ENCODE results near the gene CUL3. TPM values are rescaled to one million over a fixed set of nuclear protein-coding genes. Genes with fewer than 3 reads are reported as not detected.
"Not testable (repeated sequence)": the region's sequence is repeated elsewhere in the genome, so short reads cannot be mapped to it uniquely, and the experiment has no call there.

Gene CUL3
- 82.3 and 93.3 TPM in 2 replicates for total RNA-seq

GRCh38 chr2:224585211-224586088 is at the start of gene CUL3:
CUL3 (minus strand) TSS chr2:224585363; CDS start chr2:224585009, 354 bp downstream.
- intact Hi-C loops (cut with micrococcal nuclease), result loop anchor here (1.0 to 5.0 kb wide), 16 partner anchors 15 to 1929 kb away; partner anchors contain the start of genes ACSL3, AP1S3, FAM124B and FARSB

- intact Hi-C loops (cut with micrococcal nuclease), result no loop called here
These were observed 45.7 kb upstream of the CUL3 start for GRCh38 chr2:224630659-224631550.

- intact Hi-C loops (cut with micrococcal nuclease), result no loop called here
These were observed 43.3 kb upstream of the CUL3 start for GRCh38 chr2:224628416-224628815.

- intact Hi-C loops (cut with micrococcal nuclease), result no loop called here
These were observed 41.6 kb upstream of the CUL3 start for GRCh38 chr2:224626735-224627134.

GRCh38 chr2:224613543-224614286 is 28.6 kb upstream of the CUL3 start:
- intact Hi-C loops (cut with micrococcal nuclease), result no loop called here

GRCh38 chr2:224612578-224612977 is 27.4 kb upstream of the CUL3 start:
- intact Hi-C loops (cut with micrococcal nuclease), result no loop called here

GRCh38 chr2:224611938-224612337 is 26.8 kb upstream of the CUL3 start:
- intact Hi-C loops (cut with micrococcal nuclease), result no loop called here

- intact Hi-C loops (cut with micrococcal nuclease), result no loop called here
These were observed 22.9 kb upstream of the CUL3 start for GRCh38 chr2:224608104-224608503.

- intact Hi-C loops (cut with micrococcal nuclease), result not testable (repeated sequence)
These were observed 18.8 kb upstream of the CUL3 start for GRCh38 chr2:224603746-224604500.

- intact Hi-C loops (cut with micrococcal nuclease), result not testable (repeated sequence)
These were observed 17.7 kb upstream of the CUL3 start for GRCh38 chr2:224602778-224603375.

- intact Hi-C loops (cut with micrococcal nuclease), result loop anchor here (2.0 kb wide), 1 partner anchor 15 kb away; no protein-coding TSS in a partner anchor
These were observed 16.8 kb upstream of the CUL3 start for GRCh38 chr2:224601923-224602322.

GRCh38 chr2:224598678-224599077 is 13.5 kb upstream of the CUL3 start:
- intact Hi-C loops (cut with micrococcal nuclease), result no loop called here

GRCh38 chr2:224596289-224596688 is 11.1 kb upstream of the CUL3 start:
- intact Hi-C loops (cut with micrococcal nuclease), result no loop called here

GRCh38 chr2:224595518-224595917 is 10.4 kb upstream of the CUL3 start:
- intact Hi-C loops (cut with micrococcal nuclease), result no loop called here

GRCh38 chr2:224594840-224595239 is 9.7 kb upstream of the CUL3 start:
- intact Hi-C loops (cut with micrococcal nuclease), result no loop called here

- intact Hi-C loops (cut with micrococcal nuclease), result no loop called here
These were observed 6.1 kb upstream of the CUL3 start for GRCh38 chr2:224591220-224591619.

GRCh38 chr2:224586127-224586695 is 1.0 kb upstream of the CUL3 start:
- intact Hi-C loops (cut with micrococcal nuclease), result loop anchor here (2.0 to 5.0 kb wide), 6 partner anchors 15 to 1724 kb away; partner anchors contain the start of genes ACSL3 and SERPINE2

GRCh38 chr2:224584785-224585210 is 365 bp downstream of the CUL3 start:
- intact Hi-C loops (cut with micrococcal nuclease), result loop anchor here (1.0 to 5.0 kb wide), 17 partner anchors 8 to 1928 kb away; partner anchors contain the start of genes ACSL3, AP1S3, FAM124B and FARSB

- intact Hi-C loops (cut with micrococcal nuclease), result loop anchor here (1.0 to 5.0 kb wide), 5 partner anchors 8 to 457 kb away; no protein-coding TSS in a partner anchor
These were observed 915 bp downstream of the CUL3 start for GRCh38 chr2:224584111-224584784.
